Measurements from ENCODE around the gene PLEKHA6. TPM values are rescaled to one million over a fixed set of nuclear protein-coding genes. Genes with fewer than 3 reads are reported as not detected.

The PLEKHA6 gene
- total RNA-seq, 2 donors from 2014 or later = 24.5 to 49.3 TPM

DNA sequence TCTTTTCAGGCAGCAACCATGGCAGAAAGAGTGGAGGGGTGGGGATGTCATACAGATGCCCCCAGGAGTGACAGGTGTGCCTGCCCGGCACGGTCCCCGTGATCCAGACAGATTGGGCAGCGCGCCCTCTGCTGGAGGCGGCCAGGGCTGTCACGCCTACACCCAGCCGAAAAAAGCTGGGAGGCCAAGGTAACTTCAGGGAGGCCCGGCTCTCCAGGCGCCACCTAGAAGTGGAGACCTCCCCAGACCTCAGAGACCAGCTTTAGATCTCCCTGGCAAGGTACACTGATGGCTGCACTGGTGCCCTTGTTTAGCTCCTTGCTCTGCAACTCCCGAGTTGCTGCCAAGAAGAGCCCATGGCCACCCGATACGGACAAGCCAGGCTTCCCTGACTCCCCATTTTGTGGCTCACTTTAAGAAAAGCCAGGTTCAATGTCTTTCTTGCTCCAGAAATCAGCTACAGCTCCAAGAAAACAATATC, 152.6 kb downstream of the PLEKHA6 start:
- Histone ChIP-seq H3K27me3 (replicated peaks; ENCODE audit: insufficient read depth) (no peaks in the 10 kb centered on the region), H3K4me3 (no peak overlapping the region), H3K4me1 (replicated peaks) (no peaks in the 10 kb centered on the region), H3K9me3 (no peaks in the 10 kb centered on the region), H3K27ac (no peak overlapping the region), H3K36me3 (no peaks in the 10 kb centered on the region)
- intact Hi-C loops (cut with DNase I) = loop anchor here (5.0 kb wide), 2 partner anchors 45 to 345 kb away; partner anchors contain the start of gene SNRPE
- peak; percentile 65 for DNase-seq (ENCODE audit: low spot score)
- TF ChIP-seq, protein P1, sequence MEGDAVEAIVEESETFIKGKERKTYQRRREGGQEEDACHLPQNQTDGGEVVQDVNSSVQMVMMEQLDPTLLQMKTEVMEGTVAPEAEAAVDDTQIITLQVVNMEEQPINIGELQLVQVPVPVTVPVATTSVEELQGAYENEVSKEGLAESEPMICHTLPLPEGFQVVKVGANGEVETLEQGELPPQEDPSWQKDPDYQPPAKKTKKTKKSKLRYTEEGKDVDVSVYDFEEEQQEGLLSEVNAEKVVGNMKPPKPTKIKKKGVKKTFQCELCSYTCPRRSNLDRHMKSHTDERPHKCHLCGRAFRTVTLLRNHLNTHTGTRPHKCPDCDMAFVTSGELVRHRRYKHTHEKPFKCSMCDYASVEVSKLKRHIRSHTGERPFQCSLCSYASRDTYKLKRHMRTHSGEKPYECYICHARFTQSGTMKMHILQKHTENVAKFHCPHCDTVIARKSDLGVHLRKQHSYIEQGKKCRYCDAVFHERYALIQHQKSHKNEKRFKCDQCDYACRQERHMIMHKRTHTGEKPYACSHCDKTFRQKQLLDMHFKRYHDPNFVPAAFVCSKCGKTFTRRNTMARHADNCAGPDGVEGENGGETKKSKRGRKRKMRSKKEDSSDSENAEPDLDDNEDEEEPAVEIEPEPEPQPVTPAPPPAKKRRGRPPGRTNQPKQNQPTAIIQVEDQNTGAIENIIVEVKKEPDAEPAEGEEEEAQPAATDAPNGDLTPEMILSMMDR (IDR thresholded peaks at IDR 0.05) = peak; percentile 75 to 88 (median 81)
- TF ChIP-seq POLR2A (IDR thresholded peaks at IDR 0.05) (no peak), POLR2AphosphoS5 (IDR thresholded peaks at IDR 0.05) (peak; percentile 27)
- 18% methylated on average over 13 of the region's 13 CpGs for WGBS

DNA sequence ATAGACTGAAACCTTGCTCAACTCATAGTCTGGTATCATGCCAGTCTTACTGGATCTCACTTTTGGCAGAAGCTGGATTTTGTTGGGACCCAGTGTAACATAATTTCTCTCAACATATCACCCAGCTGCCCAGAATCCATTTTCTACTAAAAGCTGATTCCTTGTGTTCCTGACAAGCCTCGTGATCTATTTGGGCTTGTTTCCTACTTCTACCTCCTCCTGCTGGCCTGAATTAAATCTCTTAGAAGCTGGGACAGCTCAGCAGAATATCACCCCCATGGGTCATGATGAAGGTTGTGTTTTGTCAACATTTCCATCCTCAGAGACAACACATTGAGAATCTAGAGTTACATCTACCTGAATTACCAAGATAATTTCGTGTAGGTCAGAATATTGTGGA, 153.6 kb downstream of the PLEKHA6 start:
- no peak for TF ChIP-seq POLR2A (IDR thresholded peaks at IDR 0.05)
- TF ChIP-seq, protein P1 (IDR thresholded peaks at IDR 0.05) = peak in 2 of 4 experiments; percentile 29 to 33
- no peak for DNase-seq (ENCODE audit: low spot score)
- Histone ChIP-seq H3K4me3 (no peak overlapping the region), H3K27ac (no peak overlapping the region), H3K36me3 (no peaks in the 10 kb centered on the region), H3K27me3 (replicated peaks; ENCODE audit: insufficient read depth) (no peaks in the 10 kb centered on the region), H3K9me3 (no peaks in the 10 kb centered on the region), H3K4me1 (replicated peaks) (no peaks in the 10 kb centered on the region)
- 41% methylated on average over 2 of the region's 2 CpGs for WGBS
- intact Hi-C loops (cut with DNase I) = loop anchor here (5.0 kb wide), 2 partner anchors 44 to 344 kb away; partner anchors contain the start of gene SNRPE

DNA sequence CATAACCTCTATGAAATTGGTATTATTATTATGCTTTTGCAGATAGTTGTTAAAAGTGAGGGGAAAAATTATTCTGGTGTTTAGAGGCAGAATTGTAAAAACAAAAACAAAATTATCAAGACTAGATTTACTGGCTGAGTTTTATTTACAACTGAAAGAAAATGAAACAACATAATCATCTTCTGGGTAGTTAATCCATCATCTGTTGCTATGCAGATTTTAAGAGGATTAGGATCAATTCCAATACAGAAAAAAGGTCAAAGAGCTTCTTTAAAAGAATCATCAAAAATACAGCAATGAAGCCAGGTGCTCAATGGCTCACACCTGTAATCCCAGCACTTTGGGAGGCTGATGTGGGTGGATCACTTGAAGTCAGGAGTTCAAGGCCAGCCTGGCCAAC, 154.2 kb downstream of the PLEKHA6 start:
- Histone ChIP-seq H3K4me3 (no peak overlapping the region), H3K36me3 (no peaks in the 10 kb centered on the region), H3K27ac (no peak overlapping the region), H3K9me3 (no peaks in the 10 kb centered on the region), H3K27me3 (replicated peaks; ENCODE audit: insufficient read depth) (no peaks in the 10 kb centered on the region), H3K4me1 (replicated peaks) (no peaks in the 10 kb centered on the region)
- DNase-seq (ENCODE audit: low spot score) = no peak
- no peak for TF ChIP-seq POLR2AphosphoS5 (IDR thresholded peaks at IDR 0.05)
- TF ChIP-seq, protein P1 (IDR thresholded peaks at IDR 0.05) = no peak
- TF ChIP-seq POLR2A (IDR thresholded peaks at IDR 0.05) = no peak
- intact Hi-C loops (cut with DNase I) = loop anchor here (5.0 kb wide), 2 partner anchors 43 to 343 kb away; partner anchors contain the start of gene SNRPE

DNA sequence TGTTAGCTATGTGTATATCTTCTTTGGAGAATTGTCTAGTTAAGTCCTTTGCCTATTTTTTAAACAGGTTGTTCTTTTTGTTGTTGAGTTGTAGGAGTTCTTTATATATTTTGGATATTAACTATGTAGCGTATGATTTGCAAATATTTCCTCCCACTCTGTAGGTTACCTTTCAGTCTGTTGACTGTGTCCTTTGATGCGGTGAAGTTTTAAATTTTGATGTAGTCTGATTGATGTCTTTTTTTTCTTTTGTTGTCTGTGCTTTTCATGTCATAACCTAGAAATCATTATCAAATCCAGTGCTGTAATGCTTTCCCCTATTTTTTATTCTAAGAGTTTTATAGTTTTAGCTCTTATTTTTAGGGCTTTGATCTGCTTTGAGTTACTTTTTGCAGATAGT, 154.8 kb downstream of the PLEKHA6 start:
- no peaks in the 10 kb centered on the region for H3K36me3 ChIP-seq
- no peak overlapping the region for H3K4me3 ChIP-seq
- intact Hi-C loops (cut with DNase I) = loop anchor here (5.0 kb wide), 2 partner anchors 43 to 343 kb away; partner anchors contain the start of gene SNRPE
- H3K4me1 ChIP-seq (replicated peaks) = no peaks in the 10 kb centered on the region
- no peak for TF ChIP-seq POLR2AphosphoS5 (IDR thresholded peaks at IDR 0.05)
- TF ChIP-seq POLR2A (IDR thresholded peaks at IDR 0.05) = no peak
- TF ChIP-seq, protein P1 (IDR thresholded peaks at IDR 0.05) = no peak
- WGBS = 90% methylated on average over 2 of the region's 2 CpGs
- no peak for DNase-seq (ENCODE audit: low spot score)
- no peaks in the 10 kb centered on the region for H3K27me3 ChIP-seq (replicated peaks; ENCODE audit: insufficient read depth)
- H3K27ac ChIP-seq = no peak overlapping the region
- no peaks in the 10 kb centered on the region for H3K9me3 ChIP-seq

DNA sequence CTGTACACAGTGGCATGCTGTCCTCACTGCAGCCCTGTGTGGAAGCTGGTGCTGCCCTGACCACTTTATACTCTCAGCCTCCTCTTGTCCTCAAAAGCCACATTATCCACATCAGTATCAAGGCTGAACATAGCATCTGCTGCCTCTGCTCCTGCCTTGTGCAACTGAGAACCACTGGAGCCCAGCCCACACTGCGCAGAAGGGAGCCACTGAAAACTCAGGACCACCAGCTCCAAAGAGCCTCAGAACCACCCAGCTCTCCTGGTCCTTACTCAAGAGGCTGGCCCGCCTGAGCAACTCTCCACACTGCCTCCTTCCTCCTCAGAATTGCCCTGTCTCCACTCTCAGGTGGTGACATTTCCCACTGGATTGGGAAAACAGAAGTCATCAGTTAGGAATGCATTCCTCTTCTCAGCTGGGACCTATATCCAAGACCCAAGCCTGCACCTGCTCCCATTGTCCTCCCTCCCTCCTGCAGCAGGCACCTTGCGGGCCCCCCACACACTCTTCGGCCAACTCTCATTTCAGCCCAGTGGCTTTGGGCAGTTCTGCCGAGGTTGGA, 156.4 kb downstream of the PLEKHA6 start:
- 89% methylated on average over 5 of the region's 5 CpGs for WGBS
- H3K4me1 ChIP-seq (replicated peaks) = no peaks in the 10 kb centered on the region
- no peak for TF ChIP-seq POLR2A (IDR thresholded peaks at IDR 0.05)
- TF ChIP-seq, protein P1 (IDR thresholded peaks at IDR 0.05) = no peak
- H3K36me3 ChIP-seq = no peaks in the 10 kb centered on the region
- no peaks in the 10 kb centered on the region for H3K27me3 ChIP-seq (replicated peaks; ENCODE audit: insufficient read depth)
- H3K9me3 ChIP-seq = no peaks in the 10 kb centered on the region
- no peak for DNase-seq (ENCODE audit: low spot score)
- H3K4me3 ChIP-seq = no peak overlapping the region
- intact Hi-C loops (cut with DNase I) = no loop called here
- H3K27ac ChIP-seq = no peak overlapping the region

Measured in prostate gland (tissue), 2 donors.